Stimulated activated CD4-positive, alpha-beta T cell treated with anti-CD3 and anti-CD28 coated beads, Interleukin-12 subunit alpha, Interleukin-12 subunit beta, amount 100 ng/mL, for 24 hours (primary cell): ENCODE measurements around the gene C1orf185.
"Not testable (repeated sequence)": the region's sequence is repeated elsewhere in the genome, so short reads cannot be mapped to it uniquely, and the experiment has no call there.

Source experiments
- DNase-seq, 2 experiments: peaks; one replicate each; pipeline ENCODE4 v3.0.0-alpha.2; 2020; ENCODE audit warnings: low read depth in 2 of 2

The C1orf185 gene

DNA sequence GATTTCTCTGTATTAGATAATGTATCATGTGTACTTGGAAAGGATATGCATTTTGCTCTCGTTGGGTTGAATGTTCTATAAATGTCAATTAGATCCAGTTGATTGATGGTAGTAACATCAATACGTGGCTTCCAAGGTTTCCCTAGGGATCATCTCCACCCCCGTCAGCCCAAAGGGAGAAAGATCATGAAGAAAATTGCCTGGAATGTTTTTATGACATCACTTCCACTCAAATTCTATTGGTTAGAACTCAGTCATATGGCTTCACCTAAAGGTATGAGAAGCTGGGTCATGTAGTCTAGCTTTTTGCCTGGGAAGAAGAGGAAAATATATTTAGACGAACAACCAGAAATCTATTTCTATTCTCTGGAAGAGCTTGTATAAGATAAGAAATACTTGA lies at the start of gene C1orf185:
C1orf185 (plus strand) TSS at position 253 of the 400 bp plus-strand sequence; CDS start at position 259, 6 bp downstream.
- DNase-seq: no peak

DNA sequence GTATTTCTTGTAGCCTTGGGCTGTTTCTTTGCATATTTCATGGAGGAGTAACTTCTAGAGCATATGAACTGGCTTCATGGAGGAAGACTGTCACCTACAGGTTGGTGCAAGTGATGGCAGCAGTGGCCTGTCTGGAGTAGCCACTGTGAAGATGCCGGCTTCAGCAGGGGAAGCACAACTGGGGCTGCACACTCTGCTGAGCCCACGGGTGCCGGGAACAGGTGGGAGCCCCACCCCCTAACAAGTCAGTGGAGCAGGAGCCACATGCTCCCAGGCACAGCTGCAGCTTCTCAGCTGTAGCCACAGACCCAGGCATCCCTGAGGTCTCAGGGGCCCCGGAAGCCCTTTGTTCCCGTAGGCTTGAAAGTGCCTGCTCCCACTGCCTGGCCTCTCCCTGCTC lies 43.2 kb upstream of the C1orf185 start:
- DNase-seq: no peak

DNA sequence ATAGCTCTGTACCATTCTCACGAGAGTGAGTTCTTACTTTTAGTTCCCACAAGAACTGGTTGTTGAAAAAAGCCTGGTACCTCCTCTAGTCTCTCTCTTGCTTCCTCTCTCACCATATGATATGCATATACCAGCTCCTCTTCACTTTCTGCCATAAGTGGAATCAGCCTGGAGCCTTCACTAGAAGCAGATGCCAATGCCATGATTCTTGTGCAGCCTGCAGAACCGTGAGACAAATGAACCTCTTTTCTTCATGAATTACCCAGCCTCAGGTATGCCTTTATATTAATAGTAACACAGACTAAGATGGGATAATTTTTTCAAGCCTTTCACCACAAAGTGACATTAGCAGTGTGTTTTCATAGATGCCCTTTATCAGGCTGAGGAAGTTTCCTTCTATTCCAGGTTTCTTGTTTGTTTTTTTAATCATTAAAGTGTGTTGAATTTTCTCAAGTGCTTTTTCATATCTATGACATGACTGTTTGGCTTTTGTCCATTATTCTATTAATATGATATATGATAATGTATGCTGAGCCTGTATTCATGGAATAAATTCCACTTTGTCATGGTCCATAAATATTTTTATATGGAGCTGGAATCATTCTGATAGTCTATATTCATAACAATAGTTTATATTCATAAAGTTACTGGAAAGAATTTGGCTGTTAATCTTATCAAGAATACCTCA lies 40.7 kb upstream of the C1orf185 start:
- DNase-seq: no peak

DNA sequence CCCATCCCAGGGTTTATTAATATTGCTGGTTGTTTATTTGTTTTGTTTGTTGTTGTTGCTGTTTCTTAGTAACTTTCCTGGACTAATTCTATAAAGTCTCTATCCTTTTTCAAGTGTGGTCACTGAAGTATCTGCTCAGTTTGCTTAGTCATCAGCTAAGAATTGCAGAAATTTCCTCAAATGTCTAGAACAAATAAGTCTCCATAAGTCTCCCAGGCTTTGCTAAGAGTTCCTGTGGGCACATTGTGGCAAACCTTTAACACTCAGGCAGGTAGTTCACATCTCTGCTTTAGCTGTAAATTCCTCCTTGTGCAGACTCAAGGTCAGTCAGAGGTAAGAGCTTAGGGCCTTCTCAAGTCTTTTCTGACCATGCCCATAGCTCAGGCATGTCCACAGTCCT lies 38.9 kb upstream of the C1orf185 start:
- no peak for DNase-seq

DNA sequence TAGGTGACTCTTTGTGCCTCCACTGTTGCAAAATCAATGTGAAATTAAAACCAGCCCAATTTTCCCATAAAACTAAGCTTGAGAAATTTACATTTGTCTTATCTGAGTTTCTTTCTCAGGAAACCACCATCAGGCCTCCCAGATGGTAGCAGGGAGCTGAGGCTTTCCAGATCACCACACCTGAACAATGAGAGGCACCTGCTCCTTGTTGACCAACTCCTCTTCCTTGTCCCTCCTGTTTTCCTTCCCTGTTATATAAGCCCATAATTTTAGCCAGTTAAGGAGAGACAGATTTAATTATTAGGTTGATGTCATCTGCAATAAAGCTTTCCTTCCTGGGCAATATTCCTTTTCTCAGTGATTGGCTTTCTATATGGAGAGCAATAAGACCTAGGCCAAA lies 32.0 kb upstream of the C1orf185 start:
- DNase-seq: no peak

DNA sequence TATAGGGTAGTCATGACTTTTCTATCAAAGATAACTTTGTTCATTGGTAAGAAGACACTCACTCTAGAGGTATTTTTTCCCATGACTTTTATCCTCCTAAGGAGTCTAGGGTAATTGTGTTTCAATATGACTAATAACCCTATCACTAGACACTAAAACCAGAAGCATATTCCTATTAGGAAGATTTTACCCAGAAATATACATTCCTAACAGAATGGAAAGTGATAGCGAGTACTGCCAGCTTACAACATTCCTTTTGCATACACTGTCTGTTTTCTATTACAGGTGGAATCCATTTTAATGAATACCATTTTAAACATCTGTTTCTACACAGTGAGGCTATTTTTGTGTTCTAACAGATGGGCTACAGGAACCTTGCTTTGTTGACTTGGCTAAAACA lies 31.4 kb upstream of the C1orf185 start:
- no peak for DNase-seq

DNA sequence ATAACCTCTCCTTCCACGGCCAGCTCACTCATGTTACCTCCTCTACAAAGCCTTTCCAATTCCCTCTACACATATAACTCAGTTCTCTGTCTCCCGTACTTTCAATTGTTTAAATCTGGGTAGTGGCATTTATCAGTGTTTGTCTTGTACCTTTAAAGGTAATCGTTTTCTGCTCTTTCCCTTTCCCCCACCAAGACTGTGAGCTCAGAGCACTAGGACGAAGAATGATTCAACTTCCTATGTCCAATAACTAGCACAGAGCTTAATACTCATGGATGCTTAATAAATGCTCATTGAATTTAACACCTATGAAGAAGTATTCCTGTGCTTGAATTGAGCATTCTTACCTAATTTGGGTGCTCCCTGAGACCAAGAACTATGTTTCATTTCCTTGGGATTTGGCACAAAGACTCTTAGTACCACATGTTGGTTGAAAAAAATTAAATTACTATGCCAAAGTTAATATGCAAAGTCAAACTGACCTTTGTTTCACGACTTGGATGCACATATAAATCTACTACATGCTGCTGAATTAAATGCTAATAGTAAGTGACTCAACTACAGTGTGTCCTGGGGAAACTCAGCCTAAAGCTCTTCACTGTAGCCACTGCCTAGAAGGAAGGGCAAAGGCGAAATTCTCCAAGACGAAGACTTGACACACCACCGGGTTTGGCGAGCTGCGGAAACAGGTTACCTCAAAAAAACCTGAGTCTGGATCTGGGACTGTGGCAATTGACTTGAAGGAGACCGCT lies 30.6 kb upstream of the C1orf185 start:
- DNase-seq: no peak

DNA sequence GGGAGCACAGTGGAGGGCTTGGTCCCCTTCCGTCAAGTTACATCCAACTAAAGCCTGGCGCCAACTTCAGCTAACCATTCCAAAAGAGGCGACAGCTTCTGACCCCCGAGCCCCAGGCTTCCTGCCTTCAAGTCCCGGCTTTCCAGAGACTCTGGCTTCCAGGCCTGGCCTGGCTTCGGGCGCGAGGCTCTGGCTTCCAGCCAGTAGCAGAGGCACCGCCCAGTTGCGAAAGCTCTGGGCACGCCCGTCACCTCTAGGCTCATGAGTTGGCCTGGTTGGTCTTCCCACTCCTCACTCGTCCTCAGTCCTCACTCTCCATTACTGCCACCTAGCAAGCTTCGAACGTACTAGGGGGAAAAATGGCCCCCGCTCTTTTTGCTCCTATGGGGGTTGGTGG lies 30.0 kb upstream of the C1orf185 start:
- no peak for DNase-seq

DNA sequence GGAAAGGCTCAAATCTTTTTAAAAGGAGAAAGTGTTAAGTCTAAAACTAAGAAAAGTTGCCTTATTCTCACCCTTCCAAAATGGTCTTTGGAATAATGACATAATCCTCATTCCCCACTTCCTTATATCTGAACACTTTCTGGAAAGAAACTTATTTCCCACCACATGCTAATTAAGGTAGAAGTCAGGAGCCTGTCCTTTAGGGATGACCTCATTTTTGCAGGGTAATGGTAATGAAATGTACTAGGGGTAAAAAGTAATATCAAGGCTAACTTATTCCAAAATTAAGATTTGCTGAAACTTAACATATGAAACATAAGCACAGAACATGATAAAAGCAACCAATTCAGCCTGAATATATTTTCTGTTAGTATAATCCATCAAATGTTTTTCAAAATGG lies 29.4 kb upstream of the C1orf185 start:
- no peak for DNase-seq

DNA sequence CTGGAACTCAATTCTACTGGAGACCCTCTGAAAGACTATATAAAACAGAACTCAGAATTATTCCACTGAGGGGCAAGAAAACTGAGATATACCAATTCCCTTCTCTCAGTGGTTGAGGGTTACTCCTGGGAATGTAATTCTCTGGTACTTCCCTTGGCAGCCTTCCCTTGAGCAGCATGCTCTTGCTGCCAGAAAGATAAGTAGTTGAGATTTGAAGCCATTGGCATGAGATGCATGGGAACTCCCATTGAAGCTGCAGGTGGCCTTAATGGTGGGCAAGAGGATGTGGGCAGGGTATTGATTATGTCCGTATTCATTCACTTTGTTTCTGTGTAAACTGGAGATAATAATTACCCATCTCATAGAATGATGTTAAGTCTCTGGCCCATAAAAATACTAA lies 28.6 kb upstream of the C1orf185 start:
- no peak for DNase-seq

DNA sequence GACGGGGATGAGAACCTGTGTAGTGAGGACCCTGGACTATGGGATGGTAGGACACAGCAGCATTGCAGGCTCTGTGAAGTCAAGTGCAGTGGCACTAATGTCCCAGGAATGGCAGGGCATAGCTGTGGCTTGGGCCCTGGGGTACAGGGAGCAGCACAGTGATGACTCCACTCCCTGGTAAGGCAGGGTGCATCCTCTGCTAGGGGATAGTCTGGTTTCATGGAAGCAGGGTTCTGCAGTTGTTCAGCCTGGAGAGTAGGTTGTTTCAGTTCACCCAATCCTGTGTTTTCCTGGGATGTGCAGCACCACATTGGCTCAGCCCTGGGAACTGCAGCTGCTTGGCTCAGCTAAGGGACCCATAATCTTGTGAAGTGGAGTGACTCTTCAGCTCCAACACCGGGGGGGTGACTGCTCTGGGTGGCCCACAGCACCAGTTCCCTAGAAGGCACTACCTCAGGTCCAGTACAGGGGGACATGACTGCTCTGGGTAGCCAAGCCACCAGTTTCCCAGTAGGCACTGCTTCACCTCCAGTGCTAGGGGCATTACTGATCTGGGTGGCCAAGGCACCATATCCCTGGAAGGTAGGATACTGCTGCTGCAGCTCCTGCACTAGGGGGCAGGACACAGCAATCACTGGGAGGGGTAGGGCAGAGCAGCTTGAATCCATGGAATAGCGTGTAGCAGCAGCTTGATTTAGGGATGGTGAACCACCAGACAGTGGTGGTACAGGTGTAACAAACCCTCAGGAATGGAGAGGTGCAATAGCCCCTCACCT lies 15.3 kb upstream of the C1orf185 start:
- no peak for DNase-seq

DNA sequence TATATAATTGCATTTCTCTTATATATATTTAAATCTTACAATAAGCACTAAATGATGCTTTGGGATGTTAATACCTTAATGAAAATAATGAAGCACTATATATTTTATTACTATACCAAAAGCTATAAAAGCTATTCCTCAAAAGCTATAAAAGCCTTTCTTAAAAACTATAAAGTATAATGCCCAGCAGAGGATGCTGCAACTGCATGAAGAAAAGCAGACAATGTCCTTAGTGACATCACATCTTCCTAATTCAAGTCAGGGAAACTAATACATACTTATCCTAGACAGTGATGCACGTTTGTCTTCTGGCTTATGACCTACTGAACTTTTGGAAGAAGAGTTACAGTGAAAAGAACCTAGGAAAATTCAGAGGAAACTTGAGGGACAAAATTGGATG lies 13.6 kb upstream of the C1orf185 start:
- no peak for DNase-seq

DNA sequence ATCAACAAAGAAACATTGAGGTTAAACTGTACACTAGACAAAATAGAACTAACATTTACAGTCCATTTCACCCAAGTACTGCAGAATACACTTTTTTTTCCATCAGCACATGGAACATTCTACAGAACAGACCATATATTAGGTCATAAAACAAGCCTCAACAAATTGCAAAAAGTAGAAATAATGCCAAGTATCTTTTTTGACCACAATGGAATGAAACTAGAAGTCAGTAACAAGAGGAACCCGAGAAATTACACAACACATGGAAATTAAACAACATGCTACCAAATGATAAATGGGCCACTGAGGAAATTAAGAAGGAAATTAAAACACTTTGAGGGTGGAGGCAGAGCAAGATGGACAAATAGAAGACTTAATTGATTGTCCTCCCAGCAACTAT lies 8.4 kb upstream of the C1orf185 start:
- no peak for DNase-seq

DNA sequence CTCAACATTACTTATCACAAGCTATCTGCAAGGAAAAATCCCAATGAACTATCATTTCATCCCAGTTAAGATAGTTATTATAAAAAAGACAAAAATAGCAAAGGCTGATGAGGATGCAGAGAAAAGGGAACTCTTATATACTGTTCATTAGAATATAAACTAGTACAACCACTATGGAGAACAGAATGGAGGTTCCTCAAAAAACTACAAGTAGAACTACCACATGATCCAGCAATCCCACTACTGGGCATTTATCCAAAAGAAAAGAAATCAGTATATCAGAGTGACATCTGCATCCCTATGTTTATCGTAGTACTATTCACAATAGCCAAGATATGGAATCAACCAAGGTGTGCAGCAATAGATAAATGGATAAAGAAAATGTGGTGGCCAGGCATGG lies 4.9 kb upstream of the C1orf185 start:
- DNase-seq: no peak

DNA sequence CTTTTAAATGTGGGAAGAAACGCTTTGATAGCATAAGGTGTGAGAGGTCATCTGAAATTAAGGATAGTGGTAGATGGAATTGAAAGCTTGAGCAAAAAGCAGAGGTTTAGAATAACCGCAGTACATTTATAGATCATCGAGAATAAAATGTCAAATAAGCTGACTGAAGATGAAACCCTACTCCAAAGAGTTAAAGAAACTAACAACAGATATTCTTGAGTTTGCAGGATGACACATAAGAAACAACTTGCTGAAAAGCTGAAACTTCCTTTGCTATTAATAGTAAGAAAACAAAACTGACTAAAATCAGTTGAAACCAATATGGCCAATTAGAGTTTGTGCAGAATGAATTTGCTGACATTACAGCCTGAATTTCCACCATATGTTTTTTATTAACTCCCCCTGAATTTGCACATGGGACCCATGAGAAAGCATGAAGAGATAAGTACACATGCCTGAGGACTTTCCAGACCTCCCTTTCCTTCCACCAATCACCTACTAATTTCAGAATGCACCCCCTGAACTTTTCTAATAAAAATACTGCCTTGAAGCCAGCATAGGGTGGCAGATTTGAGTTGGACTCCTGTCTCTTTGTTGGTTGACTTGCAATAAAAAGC lies 1.7 kb upstream of the C1orf185 start:
- no peak for DNase-seq

DNA sequence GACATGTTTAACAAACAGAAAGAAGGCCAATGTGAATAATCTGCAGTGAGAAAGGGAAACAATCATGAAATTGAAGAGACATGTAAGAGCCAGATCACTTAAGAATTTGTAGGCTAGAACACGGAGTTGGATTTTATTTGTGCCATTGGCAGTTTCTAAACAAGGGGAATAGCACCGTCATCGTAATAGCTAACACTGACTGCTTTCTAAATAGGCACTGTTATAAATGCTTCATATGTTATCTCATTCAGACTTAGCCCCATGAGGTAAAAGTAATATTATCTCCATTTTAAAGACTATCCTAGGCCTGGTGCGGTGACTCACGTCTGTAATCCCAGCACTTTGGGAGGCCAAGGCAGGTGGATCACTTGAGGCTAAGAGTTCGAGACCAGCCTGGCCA lies 12.1 kb downstream of the C1orf185 start:
- no peak for DNase-seq

DNA sequence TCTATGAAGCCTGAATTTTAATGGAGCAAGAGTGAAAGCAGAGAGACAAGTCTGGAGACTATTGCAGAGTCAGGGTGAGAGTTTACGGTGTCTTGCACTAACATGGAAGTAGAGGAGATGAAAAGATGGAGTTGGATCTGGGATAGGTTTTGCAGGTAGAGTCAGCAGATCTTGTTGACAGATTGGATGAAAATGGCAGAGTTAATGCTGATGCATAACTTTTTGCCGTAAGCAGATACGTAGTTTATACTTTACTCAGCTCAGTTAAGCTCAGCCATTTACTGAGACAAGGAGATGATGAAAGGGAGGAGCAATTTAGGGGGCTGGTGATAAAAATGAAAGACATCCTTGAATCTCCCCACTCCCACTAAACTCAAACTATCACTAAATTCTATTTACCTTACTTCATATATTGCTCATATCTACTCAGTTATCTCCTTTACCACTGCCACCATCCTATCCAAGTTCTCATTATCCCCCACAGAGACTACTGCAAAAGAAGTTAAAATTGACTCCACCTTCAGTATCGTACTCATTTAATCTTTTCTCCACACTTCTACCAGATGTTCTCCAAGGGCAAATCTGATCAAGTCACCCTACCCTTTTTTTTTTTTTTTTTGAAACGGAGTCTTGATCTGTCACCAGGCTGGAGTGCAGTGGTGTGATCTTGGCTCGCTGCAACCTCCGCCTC lies 13.8 kb downstream of the C1orf185 start:
- DNase-seq: no peak

DNA sequence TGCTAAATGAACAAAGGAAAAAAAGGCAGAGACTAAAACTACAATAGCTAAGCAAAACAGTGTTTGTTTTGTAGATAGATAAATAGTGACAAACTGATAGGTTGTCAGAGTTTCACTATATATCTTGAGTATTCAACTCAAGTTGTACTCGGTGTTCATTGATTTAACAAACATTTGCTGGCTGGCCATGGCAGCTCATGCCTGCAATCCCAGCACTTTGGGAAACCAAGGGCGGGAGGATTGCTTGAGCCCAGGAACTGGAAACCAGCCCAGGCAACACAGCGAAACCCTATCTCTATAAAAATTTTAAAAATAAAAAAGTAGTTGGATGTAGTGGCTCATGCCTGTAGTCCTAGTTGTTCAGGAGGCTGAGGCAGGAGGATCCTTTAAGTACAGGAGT lies 17.3 kb downstream of the C1orf185 start:
- DNase-seq: no peak

DNA sequence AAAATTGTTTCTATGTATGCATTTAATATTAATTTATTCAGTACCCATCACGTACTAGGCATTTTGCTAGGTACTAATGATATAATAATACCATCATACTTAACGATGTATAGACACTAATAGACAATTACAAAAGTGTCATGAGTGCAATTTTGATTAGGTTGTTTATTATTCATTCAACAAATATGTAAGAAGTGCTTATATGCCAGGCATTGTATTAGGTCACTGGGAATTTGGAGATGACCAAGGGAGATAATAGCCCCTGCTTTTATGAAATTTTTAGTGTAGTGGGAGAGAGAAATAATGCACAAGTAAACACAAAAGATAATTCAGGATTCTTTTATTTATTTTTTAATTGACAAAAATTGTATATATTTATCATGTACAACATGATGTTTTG lies 18.6 kb downstream of the C1orf185 start:
- no peak for DNase-seq

DNA sequence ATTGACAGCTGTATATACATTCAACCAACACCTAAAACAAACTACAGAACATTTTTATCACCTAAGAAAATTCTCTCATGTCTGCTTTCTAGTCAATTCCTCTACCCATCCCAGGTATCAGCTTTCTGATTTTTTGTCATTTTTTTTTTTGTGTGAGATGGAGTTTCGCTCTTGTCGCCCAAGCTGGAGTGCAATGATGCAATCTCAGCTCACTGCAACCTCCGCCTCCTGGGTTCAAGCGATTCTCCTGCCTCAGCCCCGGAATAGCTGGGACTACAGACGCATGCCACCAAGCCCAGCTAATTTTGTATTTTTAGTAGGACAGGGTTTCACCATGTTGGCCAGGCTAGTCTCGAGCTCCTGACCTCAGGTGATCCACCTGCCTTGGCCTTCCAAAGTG lies 25.1 kb downstream of the C1orf185 start:
- DNase-seq: not testable (repeated sequence)

DNA sequence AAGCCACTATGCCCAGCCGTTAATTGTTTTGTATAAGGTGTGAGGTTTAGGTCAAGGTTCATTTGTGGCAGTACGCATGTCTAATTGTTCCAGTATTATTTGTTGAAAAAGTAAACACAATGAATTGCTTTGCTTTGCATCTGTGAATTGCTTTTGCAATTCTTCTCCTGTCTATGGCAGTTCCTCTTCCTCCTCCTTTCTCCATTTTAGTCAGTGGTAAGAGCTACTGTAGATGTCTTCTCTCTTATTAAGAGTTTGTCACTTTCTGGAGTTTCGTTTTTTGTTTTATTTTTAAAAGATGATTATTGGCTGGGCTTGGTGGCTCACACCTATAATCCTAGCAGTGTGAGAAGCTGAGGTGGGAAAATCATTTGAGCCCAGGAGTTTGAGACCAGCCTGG lies 29.2 kb downstream of the C1orf185 start:
- DNase-seq: no peak

DNA sequence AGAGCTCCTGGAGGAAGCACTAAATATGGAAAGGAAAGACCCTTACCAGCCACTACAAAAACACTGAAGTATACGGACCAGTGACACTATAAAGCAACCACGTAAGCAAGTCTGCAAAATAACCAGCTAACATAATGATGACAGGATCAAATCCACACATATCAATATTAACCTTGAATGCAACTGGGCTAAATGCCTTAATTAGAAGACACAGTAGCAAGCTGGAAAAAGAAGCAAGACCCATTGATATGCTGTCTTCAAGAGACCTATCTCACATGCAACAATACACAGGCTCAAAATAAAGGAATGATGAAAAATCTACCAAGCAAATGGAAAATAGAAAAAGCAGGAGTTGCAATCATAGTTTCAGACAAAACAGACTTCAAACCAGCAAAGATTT lies 31.0 kb downstream of the C1orf185 start:
- no peak for DNase-seq
